SU-DHL-6 (cell line): ENCODE data around the gene FBXL4.

ENCODE experiments used
- H2AFZ ChIP-seq: fragments of 200-600 bp; sonication (generic); 2 replicates; pipeline ENCODE4 v1.6.1; 2014; ENCODE audit warnings: low read depth, mild to moderate bottlenecking, moderate library complexity, mixed read lengths, antibody characterized with exemption, low read length; ENCODE audit not compliant: severe bottlenecking
- H3F3A ChIP-seq: fragments of 200-600 bp; shearing (Covaris generic); 2 replicates; pipeline ENCODE4 v1.6.0; 2016; ENCODE audit warnings: antibody characterized with exemption, mild to moderate bottlenecking; ENCODE audit not compliant: insufficient read depth
- H3K27ac ChIP-seq: fragments of 200-600 bp; sonication (generic); 2 replicates; pipeline ENCODE4 v1.5.1; 2016; ENCODE audit warnings: low read depth, mild to moderate bottlenecking, low read length, moderate library complexity, mixed read lengths
- H3K27me3 ChIP-seq: fragments of 200-600 bp; sonication (generic), shearing (Covaris generic); 2 replicates; pipeline ENCODE4 v1.6.0; 2014; ENCODE audit warnings: mild to moderate bottlenecking, low read length
- H3K36me3 ChIP-seq: fragments of 200-600 bp; sonication (generic); 2 replicates; pipeline ENCODE4 v1.6.1; 2014; ENCODE audit warnings: mild to moderate bottlenecking, low read length, mixed read lengths
- H3K4me2 ChIP-seq: fragments of 300-600, 200-600 bp; shearing (Covaris generic), sonication (generic); 2 replicates; pipeline ENCODE4 v1.6.0; 2014; ENCODE audit warnings: low read length, low read depth, mild to moderate bottlenecking; ENCODE audit not compliant: poor library complexity, severe bottlenecking
- H3K4me3 ChIP-seq: fragments of 200-600 bp; sonication (generic); 2 replicates; pipeline ENCODE4 v1.5.1; 2014; ENCODE audit warnings: antibody characterized with exemption, low read length, mild to moderate bottlenecking, mixed read lengths; ENCODE audit not compliant: insufficient read depth, poor library complexity, severe bottlenecking
- H3K79me2 ChIP-seq: fragments of 200-600 bp; sonication (generic); 2 replicates; pipeline ENCODE4 v1.6.1; 2014; ENCODE audit warnings: mild to moderate bottlenecking, low read length, moderate library complexity; ENCODE audit not compliant: insufficient read depth
- H3K9ac ChIP-seq: fragments of 200-600 bp; sonication (generic); 2 replicates; pipeline ENCODE4 v1.7.0; 2014; ENCODE audit warnings: mild to moderate bottlenecking, low read length
- H3K9me2 ChIP-seq: fragments of 200-600 bp; sonication (generic); replicated peaks from 2 replicates; pipeline ENCODE4 v1.6.1; 2014; ENCODE audit warnings: low read length; ENCODE audit not compliant: insufficient read depth
- H3K9me3 ChIP-seq: fragments of 200-600 bp; sonication (generic); 2 replicates; pipeline ENCODE4 v1.6.1; 2014; ENCODE audit warnings: low read length, mixed read lengths; ENCODE audit not compliant: insufficient read depth
- H4K20me1 ChIP-seq: fragments of 200-600 bp; sonication (generic); 2 replicates; pipeline ENCODE4 v1.6.1; 2014; ENCODE audit warnings: low read depth, mild to moderate bottlenecking, antibody characterized with exemption, low read length, moderate library complexity, mixed read lengths
- EZH2phosphoT487 ChIP-seq: fragments of 200-600 bp; sonication (generic), shearing (Covaris generic); conservative IDR thresholded peaks from 2 replicates; pipeline ENCODE4 v1.6.1; 2018; ENCODE audit warnings: mild to moderate bottlenecking, antibody characterized with exemption, low read length, moderate library complexity, mixed read lengths
- TF ChIP-seq, protein P1 (sequence below): fragments of 200-600 bp; sonication (generic); IDR thresholded peaks from one replicate; pipeline ENCODE4 v1.5.1; 2017; ENCODE audit warnings: antibody characterized with exemption, mild to moderate bottlenecking, low read length, moderate library complexity; ENCODE audit not compliant: insufficient read depth, poor library complexity, severe bottlenecking

The FBXL4 gene

GRCh38 chr6:98836962-98837944 is 110.5 kb downstream of the FBXL4 start:
- Histone ChIP-seq H3K4me3 (no peak overlapping the region), H2AFZ (no peak overlapping the region), H3K9me2 (no peaks in the 10 kb centered on the region), H3K9me3 (no peaks in the 10 kb centered on the region), H3K27me3 (no peaks in the 10 kb centered on the region), H3F3A (no peaks in the 10 kb centered on the region), H3K36me3 (no peaks in the 10 kb centered on the region), H3K4me2 (no peak overlapping the region), H3K79me2 (no peaks in the 10 kb centered on the region), H4K20me1 (no peaks in the 10 kb centered on the region), H3K27ac (no peak overlapping the region), H3K9ac (no peak overlapping the region)
- TF ChIP-seq, protein P1, sequence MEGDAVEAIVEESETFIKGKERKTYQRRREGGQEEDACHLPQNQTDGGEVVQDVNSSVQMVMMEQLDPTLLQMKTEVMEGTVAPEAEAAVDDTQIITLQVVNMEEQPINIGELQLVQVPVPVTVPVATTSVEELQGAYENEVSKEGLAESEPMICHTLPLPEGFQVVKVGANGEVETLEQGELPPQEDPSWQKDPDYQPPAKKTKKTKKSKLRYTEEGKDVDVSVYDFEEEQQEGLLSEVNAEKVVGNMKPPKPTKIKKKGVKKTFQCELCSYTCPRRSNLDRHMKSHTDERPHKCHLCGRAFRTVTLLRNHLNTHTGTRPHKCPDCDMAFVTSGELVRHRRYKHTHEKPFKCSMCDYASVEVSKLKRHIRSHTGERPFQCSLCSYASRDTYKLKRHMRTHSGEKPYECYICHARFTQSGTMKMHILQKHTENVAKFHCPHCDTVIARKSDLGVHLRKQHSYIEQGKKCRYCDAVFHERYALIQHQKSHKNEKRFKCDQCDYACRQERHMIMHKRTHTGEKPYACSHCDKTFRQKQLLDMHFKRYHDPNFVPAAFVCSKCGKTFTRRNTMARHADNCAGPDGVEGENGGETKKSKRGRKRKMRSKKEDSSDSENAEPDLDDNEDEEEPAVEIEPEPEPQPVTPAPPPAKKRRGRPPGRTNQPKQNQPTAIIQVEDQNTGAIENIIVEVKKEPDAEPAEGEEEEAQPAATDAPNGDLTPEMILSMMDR = no peak
- TF ChIP-seq EZH2phosphoT487 = no peak

DNA sequence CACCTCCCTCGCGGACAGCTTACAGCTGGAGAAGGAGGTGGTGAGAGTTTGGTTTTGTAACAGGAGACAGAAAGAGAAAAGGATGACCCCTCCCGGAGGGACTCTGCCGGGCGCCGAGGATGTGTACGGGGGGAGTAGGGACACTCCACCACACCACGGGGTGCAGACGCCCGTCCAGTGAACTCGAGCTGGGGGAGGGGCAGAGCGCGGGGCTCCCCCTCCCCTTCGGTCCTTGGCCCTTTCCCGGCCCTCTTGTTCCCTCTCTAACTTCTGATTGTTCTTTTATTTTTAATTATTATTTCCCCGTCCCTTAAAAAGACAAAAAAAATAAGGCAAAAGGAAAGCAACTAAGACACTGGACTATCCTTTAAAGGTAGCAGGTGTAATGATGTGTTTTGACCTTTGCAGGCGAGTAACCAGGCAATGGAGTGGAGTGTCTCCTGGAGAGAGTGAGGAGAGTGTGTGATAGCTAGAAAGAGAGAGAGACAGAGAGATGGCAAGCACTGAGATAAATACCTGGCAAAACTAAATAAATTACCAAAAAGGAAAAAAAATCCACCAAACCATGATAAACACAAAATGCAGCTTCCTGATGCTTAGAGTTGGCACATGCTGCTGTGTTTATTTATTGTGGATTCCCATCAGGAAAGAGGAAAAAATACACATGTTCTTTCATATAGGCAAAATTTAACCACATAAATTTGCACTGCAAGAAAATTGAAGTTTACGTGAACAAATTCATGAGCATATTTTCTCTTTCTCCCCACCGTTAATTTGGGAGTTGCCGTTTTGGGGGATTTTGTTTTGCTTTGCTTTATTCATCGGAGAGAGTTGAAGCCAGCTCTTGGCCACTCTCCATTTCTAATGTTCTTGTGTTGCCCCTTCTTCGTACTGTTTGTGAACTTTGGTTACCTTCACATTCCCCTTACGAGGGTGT is 111.5 kb downstream of the FBXL4 start:
- Histone ChIP-seq H3K9me3 (no peaks in the 10 kb centered on the region), H3K9ac (no peak overlapping the region), H3K4me3 (no peak overlapping the region), H3K79me2 (no peaks in the 10 kb centered on the region), H3K27ac (no peak overlapping the region), H3K4me2 (peak overlapping the region; percentile 87), H3F3A (no peaks in the 10 kb centered on the region), H2AFZ (no peak overlapping the region), H3K9me2 (no peaks in the 10 kb centered on the region), H4K20me1 (no peaks in the 10 kb centered on the region), H3K27me3 (no peaks in the 10 kb centered on the region), H3K36me3 (no peaks in the 10 kb centered on the region)
- TF ChIP-seq, protein P1 = no peak
- no peak for TF ChIP-seq EZH2phosphoT487

DNA sequence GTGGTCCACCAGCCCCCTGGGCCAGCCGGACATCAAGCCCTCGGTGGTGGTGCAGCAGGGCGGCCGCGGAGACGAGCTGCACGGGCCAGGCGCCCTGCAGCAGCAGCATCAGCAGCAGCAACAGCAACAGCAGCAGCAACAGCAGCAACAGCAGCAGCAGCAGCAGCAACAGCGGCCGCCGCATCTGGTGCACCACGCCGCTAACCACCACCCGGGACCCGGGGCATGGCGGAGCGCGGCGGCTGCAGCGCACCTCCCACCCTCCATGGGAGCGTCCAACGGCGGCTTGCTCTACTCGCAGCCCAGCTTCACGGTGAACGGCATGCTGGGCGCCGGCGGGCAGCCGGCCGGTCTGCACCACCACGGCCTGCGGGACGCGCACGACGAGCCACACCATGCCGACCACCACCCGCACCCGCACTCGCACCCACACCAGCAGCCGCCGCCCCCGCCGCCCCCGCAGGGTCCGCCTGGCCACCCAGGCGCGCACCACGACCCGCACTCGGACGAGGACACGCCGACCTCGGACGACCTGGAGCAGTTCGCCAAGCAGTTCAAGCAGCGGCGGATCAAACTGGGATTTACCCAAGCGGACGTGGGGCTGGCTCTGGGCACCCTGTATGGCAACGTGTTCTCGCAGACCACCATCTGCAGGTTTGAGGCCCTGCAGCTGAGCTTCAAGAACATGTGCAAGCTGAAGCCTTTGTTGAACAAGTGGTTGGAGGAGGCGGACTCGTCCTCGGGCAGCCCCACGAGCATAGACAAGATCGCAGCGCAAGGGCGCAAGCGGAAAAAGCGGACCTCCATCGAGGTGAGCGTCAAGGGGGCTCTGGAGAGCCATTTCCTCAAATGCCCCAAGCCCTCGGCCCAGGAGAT is 112.4 kb downstream of the FBXL4 start:
- Histone ChIP-seq H3K4me3 (peak overlapping the region; percentile 63), H3F3A (no peaks in the 10 kb centered on the region), H3K79me2 (no peaks in the 10 kb centered on the region), H4K20me1 (no peaks in the 10 kb centered on the region), H3K4me2 (peak overlapping the region; percentile 87), H3K9me3 (no peaks in the 10 kb centered on the region), H3K9me2 (no peaks in the 10 kb centered on the region), H3K9ac (peak overlapping the region; percentile 57; the same call in 1 of the 2 replicates), H3K27me3 (no peaks in the 10 kb centered on the region), H3K36me3 (no peaks in the 10 kb centered on the region), H2AFZ (no peak overlapping the region), H3K27ac (no peak overlapping the region)
- TF ChIP-seq, protein P1 = no peak
- TF ChIP-seq EZH2phosphoT487 = no peak
